MM.1S (cell line): Measurements from ENCODE around the gene PRXL2A.

Experiments used
- CTCF ChIP-seq: fragments of 300-600 bp; sonication (generic); IDR thresholded peaks from 2 replicates; pipeline ENCODE4 v1.5.1; 2016; ENCODE audit warnings: antibody characterized with exemption, low read length, mixed read lengths
- EZH2 ChIP-seq: fragments of 300-600 bp; sonication (generic); optimal IDR thresholded peaks from 2 replicates; pipeline ENCODE3; 2017; ENCODE audit warnings: low read depth, mild to moderate bottlenecking, antibody characterized with exemption, low read length, mixed read lengths

- TF ChIP-seq EZH2 (no peak), CTCF (no peak)
Observed at GRCh38 chr10:80392250-80392649, 16.1 kb upstream of the PRXL2A start.
